IPS-15b (cell line): Measurements from ENCODE around the gene MDGA2.
"Not testable (repeated sequence)": the region's sequence is repeated elsewhere in the genome, so short reads cannot be mapped to it uniquely, and the experiment has no call there.

Experiments
- H3K27me3 ChIP-seq: one replicate; pipeline ENCODE4 v1.6.1; 2013; ENCODE audit warnings: low read length; ENCODE audit not compliant: control insufficient read depth, insufficient read depth
- H3K36me3 ChIP-seq: one replicate; pipeline ENCODE4 v1.6.1; 2013; ENCODE audit warnings: low read length; ENCODE audit not compliant: control insufficient read depth, insufficient read depth
- H3K4me1 ChIP-seq: one replicate; pipeline ENCODE4 v1.6.1; 2013; ENCODE audit warnings: mild to moderate bottlenecking, low read length; ENCODE audit not compliant: control insufficient read depth, insufficient read depth
- H3K4me3 ChIP-seq: one replicate; pipeline ENCODE4 v1.5.1; 2013; ENCODE audit warnings: low read depth, low read length
- H3K9ac ChIP-seq: one replicate; pipeline ENCODE4 v1.6.1; 2013; ENCODE audit warnings: low read depth, mild to moderate bottlenecking, low read length
- H3K9me3 ChIP-seq: one replicate; pipeline ENCODE4 v1.6.1; 2013; ENCODE audit warnings: mild to moderate bottlenecking, low read length; ENCODE audit not compliant: control insufficient read depth, insufficient read depth

The MDGA2 gene

GRCh38 chr14:47264842-47265241 lies 410.6 kb downstream of the MDGA2 start:
- H3K9me3 ChIP-seq: no peaks in the 10 kb centered on the region
- no peaks in the 10 kb centered on the region for H3K4me1 ChIP-seq
- H3K4me3 ChIP-seq: no peak overlapping the region
- H3K36me3 ChIP-seq: no peaks in the 10 kb centered on the region
- H3K27me3 ChIP-seq: no peaks in the 10 kb centered on the region
- H3K9ac ChIP-seq: no peak overlapping the region

DNA sequence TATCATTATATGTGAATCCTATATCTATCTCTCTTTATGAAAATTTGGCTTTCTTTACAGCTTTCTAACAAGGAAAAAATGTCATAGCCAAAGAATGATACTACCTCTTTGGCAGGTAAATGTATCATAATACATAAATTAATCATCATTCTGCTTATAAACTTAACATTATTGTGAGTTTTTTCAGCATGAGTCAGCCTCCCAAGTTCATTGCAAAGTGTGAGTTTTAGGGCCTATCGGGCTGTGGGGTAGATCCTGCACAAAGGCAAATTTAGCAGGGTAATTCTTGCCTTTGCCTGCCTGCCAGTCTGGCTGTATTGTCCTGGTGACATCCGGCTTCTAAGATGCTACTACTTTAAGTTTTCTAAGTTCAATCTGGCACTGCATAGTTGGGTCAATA lies 412.6 kb downstream of the MDGA2 start:
- no peaks in the 10 kb centered on the region for H3K9me3 ChIP-seq
- no peaks in the 10 kb centered on the region for H3K36me3 ChIP-seq
- no peak overlapping the region for H3K4me3 ChIP-seq
- no peaks in the 10 kb centered on the region for H3K27me3 ChIP-seq
- H3K9ac ChIP-seq: no peak overlapping the region
- H3K4me1 ChIP-seq: no peaks in the 10 kb centered on the region

DNA sequence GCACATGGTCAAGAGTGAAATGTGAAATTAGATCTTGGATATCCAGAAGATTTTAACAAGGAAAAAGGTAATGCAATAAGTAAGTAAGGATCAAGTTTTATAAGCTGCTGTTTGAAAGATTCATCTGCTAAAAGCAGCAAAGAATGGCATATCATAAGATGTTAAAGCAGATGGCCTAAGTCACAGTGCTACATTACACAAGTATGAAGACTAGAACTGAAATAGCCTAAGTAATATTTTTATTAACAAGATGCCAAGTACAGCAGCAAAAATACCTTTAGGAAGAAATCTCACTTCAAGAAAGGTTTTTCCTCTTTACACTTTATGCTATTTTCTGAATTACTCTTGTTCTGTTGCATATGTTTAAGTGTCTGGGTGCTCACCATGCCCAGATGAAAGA lies 414.1 kb downstream of the MDGA2 start:
- no peaks in the 10 kb centered on the region for H3K36me3 ChIP-seq
- H3K4me1 ChIP-seq: no peaks in the 10 kb centered on the region
- H3K27me3 ChIP-seq: no peaks in the 10 kb centered on the region
- H3K4me3 ChIP-seq: no peak overlapping the region
- no peaks in the 10 kb centered on the region for H3K9me3 ChIP-seq
- no peak overlapping the region for H3K9ac ChIP-seq

DNA sequence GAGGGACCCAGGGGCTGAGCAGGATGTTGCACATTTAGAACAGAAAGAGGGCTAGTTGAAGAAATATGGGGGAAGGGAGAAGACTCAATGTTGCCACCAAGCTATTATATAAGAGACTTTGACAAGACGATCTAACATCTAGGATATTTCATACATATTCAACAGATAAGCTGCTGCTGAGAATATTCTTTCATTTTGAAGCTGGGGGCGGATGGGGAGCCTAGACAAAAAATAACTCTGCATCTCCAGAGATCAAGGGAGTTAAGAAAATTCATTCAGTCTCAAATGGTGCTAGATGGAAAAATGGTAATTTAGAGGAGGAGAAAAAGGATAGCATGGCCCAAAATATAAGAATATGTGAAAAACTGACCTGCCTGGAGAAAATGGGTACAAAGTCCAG lies 415.6 kb downstream of the MDGA2 start:
- Histone ChIP-seq H3K4me3 (no peak overlapping the region), H3K9ac (no peak overlapping the region), H3K36me3 (no peaks in the 10 kb centered on the region), H3K27me3 (no peaks in the 10 kb centered on the region), H3K4me1 (no peaks in the 10 kb centered on the region), H3K9me3 (no peaks in the 10 kb centered on the region)

- Histone ChIP-seq H3K36me3 (no peaks in the 10 kb centered on the region), H3K4me1 (no peaks in the 10 kb centered on the region), H3K27me3 (no peaks in the 10 kb centered on the region), H3K9ac (no peak overlapping the region), H3K9me3 (no peaks in the 10 kb centered on the region), H3K4me3 (no peak overlapping the region)
Observed at GRCh38 chr14:47257013-47257412, 418.4 kb downstream of the MDGA2 start.

GRCh38 chr14:47252802-47253201 lies 422.6 kb downstream of the MDGA2 start:
- H3K9me3 ChIP-seq: no peaks in the 10 kb centered on the region
- no peaks in the 10 kb centered on the region for H3K4me1 ChIP-seq
- H3K9ac ChIP-seq: no peak overlapping the region
- no peak overlapping the region for H3K4me3 ChIP-seq
- H3K27me3 ChIP-seq: no peaks in the 10 kb centered on the region
- H3K36me3 ChIP-seq: no peaks in the 10 kb centered on the region

GRCh38 chr14:47246367-47246766 lies 429.0 kb downstream of the MDGA2 start:
- Histone ChIP-seq H3K27me3 (no peaks in the 10 kb centered on the region), H3K4me1 (no peaks in the 10 kb centered on the region), H3K9ac (no peak overlapping the region), H3K9me3 (no peaks in the 10 kb centered on the region), H3K4me3 (no peak overlapping the region), H3K36me3 (no peaks in the 10 kb centered on the region)

GRCh38 chr14:47242579-47242978 lies 432.8 kb downstream of the MDGA2 start:
- H3K27me3 ChIP-seq, H3K9me3 ChIP-seq, H3K4me3 ChIP-seq, H3K36me3 ChIP-seq, H3K9ac ChIP-seq, H3K4me1 ChIP-seq: not testable (repeated sequence)

DNA sequence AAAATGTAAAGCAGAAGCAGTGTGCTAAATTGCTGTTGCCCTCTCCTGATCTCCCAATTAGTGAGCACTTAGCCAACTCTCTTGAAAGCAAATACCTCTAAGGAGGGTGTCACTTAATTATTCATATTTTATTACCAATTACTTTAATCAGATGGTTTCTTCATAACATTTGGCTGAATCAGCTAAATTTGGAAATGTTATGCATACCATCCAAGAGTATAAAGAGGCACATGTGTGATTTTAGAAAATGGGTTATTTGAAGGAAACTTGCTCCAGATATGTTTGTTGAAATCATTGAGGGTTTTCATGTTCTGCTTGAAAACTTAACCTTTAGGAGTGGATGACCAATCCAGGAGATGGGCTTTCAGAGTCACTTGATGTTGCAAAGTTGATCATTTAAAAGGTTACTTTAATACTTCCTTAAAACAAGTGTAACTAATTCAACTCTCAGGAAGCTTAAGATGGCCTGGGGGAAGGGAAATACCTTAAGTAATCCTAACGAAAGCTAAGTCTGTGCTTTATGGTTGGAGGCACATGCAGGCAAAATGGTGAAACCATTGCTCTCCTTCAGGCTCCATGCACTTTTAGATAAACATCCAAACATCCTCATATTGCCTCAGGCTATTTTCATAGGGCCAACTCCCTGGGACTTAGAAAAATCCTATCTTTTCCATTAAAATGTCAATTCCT lies 434.5 kb downstream of the MDGA2 start:
- no peaks in the 10 kb centered on the region for H3K4me1 ChIP-seq
- H3K9me3 ChIP-seq: no peaks in the 10 kb centered on the region
- H3K27me3 ChIP-seq: no peaks in the 10 kb centered on the region
- H3K4me3 ChIP-seq: no peak overlapping the region
- H3K36me3 ChIP-seq: no peaks in the 10 kb centered on the region
- no peak overlapping the region for H3K9ac ChIP-seq

DNA sequence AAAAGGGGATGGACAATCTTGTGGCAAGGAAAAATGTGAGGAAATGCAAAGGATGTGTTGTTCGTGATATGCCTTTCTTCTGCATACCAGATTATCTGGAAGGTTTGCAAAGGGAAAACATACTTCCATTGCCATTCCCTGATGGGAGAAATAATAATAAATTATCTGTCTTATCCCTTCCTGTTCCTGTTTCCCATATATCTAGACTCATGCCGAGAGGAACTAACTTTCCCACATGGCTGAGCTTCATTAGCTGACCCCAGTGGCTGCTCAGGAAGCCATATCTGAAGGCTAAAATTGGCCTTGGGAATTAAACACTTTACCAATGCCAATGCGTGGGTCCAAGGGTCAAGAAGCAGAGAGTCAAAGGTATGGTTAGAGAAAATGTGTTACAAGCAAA lies 439.8 kb downstream of the MDGA2 start:
- Histone ChIP-seq H3K9ac (no peak overlapping the region), H3K4me1 (no peaks in the 10 kb centered on the region), H3K27me3 (no peaks in the 10 kb centered on the region)

DNA sequence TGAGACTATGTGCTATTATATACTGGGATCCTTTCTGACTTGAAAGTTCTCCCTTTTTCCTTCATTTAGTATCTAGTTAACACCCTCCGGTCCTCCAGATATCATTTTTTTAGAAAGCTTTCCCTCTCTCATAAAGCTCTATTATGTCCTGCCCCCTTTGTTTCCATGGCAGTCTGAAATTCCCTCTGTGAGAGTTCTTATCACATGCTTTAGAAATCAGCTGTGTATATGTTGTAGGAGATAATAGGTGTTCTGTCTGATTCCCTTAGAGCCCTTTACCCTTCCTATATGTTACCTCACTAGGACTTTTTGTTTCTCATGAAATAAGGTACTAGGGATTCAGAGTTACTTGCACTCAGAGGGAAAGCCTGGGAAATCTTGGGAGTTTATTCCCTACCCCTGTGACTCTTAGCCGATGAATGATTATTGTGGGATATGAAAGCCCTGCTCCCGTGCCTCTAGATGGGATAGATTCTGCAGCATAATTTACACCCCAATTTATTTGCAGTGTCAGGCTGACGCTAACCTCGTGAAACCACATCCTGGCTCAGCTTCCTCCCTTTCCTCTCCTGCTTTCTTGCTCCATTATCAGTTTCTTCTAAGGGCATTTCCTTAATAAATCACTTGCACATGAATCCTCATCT lies 448.4 kb downstream of the MDGA2 start:
- no peak overlapping the region for H3K4me3 ChIP-seq

More for the DNA sequence above, 439.8 kb downstream of the MDGA2 start:
- no peak overlapping the region for H3K4me3 ChIP-seq
- H3K9me3 ChIP-seq: no peaks in the 10 kb centered on the region
- no peaks in the 10 kb centered on the region for H3K36me3 ChIP-seq

DNA sequence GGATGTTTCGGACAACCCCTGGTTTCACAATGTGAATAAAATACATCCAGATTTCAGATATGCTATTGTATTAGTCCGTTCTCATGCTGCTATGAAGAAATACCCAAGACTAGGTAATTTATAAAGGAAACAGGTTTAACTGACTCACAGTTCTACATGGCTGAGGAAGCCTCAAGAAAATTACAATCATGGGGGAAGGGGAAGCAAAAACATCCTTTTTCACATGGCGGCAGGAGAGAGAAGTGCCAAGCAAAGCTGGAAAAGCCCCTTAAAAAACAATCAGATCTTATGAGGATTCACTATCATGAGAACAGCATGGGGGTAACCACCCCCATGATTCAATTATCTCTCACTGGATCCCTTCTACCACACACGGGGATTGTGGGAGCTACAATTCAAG lies 451.7 kb downstream of the MDGA2 start:
- no peaks in the 10 kb centered on the region for H3K36me3 ChIP-seq
- H3K9me3 ChIP-seq: no peaks in the 10 kb centered on the region
- no peak overlapping the region for H3K4me3 ChIP-seq
- H3K27me3 ChIP-seq: no peaks in the 10 kb centered on the region
- H3K9ac ChIP-seq: no peak overlapping the region
- H3K4me1 ChIP-seq: no peaks in the 10 kb centered on the region

More for the DNA sequence above, 448.4 kb downstream of the MDGA2 start:
- H3K4me1 ChIP-seq: no peaks in the 10 kb centered on the region
- H3K9ac ChIP-seq: no peak overlapping the region
- H3K36me3 ChIP-seq: no peaks in the 10 kb centered on the region
- H3K9me3 ChIP-seq: no peaks in the 10 kb centered on the region
- H3K27me3 ChIP-seq: no peaks in the 10 kb centered on the region
